HepG2 (cell line): ENCODE results near the gene LOXL3. TPM values are rescaled to one million over a fixed set of nuclear protein-coding genes. Genes with fewer than 3 reads are reported as not detected.

Experiments
- ARNTL ChIP-seq: sonication (generic); formaldehyde crosslinking; IDR thresholded peaks from 2 replicates; pipeline ENCODE4 v1.4.0; 2020; ENCODE audit warnings: mild to moderate bottlenecking, missing genetic modification reagents
- CBX1 ChIP-seq: IDR thresholded peaks from one replicate; pipeline ENCODE4 v1.6.1; 2016; ENCODE audit warnings: antibody characterized with exemption, low read depth
- CEBPZ ChIP-seq: IDR thresholded peaks from 2 replicates; pipeline ENCODE4 v1.6.1; 2012; ENCODE audit warnings: low read length, improper control_type of control experiment
- CSRNP1 ChIP-seq: sonication (generic); formaldehyde crosslinking; IDR thresholded peaks from 2 replicates; pipeline ENCODE4 v1.8.1; 2023; ENCODE audit warnings: mild to moderate bottlenecking, missing genetic modification reagents
- KDM3A ChIP-seq: IDR thresholded peaks from 2 replicates; pipeline ENCODE4 v1.6.1; 2018; ENCODE audit warnings: low read depth, missing compliant biosample characterization
- RERE ChIP-seq: IDR thresholded peaks from 2 replicates; pipeline ENCODE4 v1.6.1; 2016; ENCODE audit warnings: low read depth, missing genetic modification reagents, missing compliant biosample characterization
- ZBTB40 ChIP-seq, 2 experiments: fragments of 450-650 bp in 1 of 2; sonication (generic) in 1 of 2; formaldehyde crosslinking in 1 of 2; IDR thresholded peaks; 2 replicates each; pipeline versions ENCODE4 v1.6.1 to v1.8.0; 2016 to 2022; ENCODE audit warnings: antibody characterized with exemption in 1 of 2, mild to moderate bottlenecking in 1 of 2, missing genetic modification reagents in 1 of 2
- polyA plus RNA-seq, 8 experiments: library from polyadenylated mRNA; depleted of rRNA in 3 of 8; stranded (reverse) in 7 of 8; unstranded in 1 of 8; fragments of >200 nt; fragmentation: Illumina TruSeq in 4 of 8; extraction: Trizol in 4 of 8; gene quantifications; 2 replicates each; pipeline versions ENCODE4 v1.2.1 to v1.2.3, GENCODE V29; 2011 to 2016; ENCODE audit warnings: low read depth in 4 of 8, missing spikeins in 1 of 8, mixed read lengths in 1 of 8; ENCODE audit not compliant: insufficient read depth in 1 of 8
- total RNA-seq, 5 experiments: library from RNA; depleted of rRNA; stranded (reverse); fragments of >200 nt; fragmentation: Illumina TruSeq; extraction: Trizol; gene quantifications; 2 replicates each; pipeline ENCODE4 v1.2.3, GENCODE V29; 2016; ENCODE audit warnings: low read depth in 1 of 5

The LOXL3 gene
- total and polyA plus RNA-seq, 2 of the 13 experiments (the other 11 are each of a cell fraction or from before 2014, with no cell fraction given), result 0.55 to 6.5 TPM

GRCh38 chr2:74488643-74489481, 64.9 kb downstream of the LOXL3 start (continued):
- TF ChIP-seq CSRNP1 (CRISPR knock-in tag) (no peak), ARNTL (CRISPR knock-in tag) (peak; percentile 78), RERE (CRISPR knock-in tag) (0 out of 2 replicates have a peak, but pooled peaks have one; percentile 73), CEBPZ (no peak), CBX1 (no peak), KDM3A (peak; percentile 21; the same call in 1 of the 2 replicates), ZBTB40 (IDR thresholded peaks at IDR 0.05) (no peak), ZBTB40 (CRISPR knock-in tag; IDR thresholded peaks at IDR 0.05) (no peak)
